Prostate gland (tissue), 2 donors: ENCODE data around the gene DMRT1.

Experiments used
- POLR2A ChIP-seq: fragments of 450-650 bp; IDR thresholded peaks from one replicate; pipeline ENCODE4 v1.6.1; 2016; ENCODE audit warnings: antibody characterized with exemption, mild to moderate bottlenecking
- POLR2AphosphoS5 ChIP-seq: sonication (generic); formaldehyde crosslinking; IDR thresholded peaks from one replicate; pipeline ENCODE4 v1.6.1; 2017; ENCODE audit warnings: antibody characterized with exemption
- TF ChIP-seq, protein P1 (sequence below), 4 experiments: fragments of 200-600 bp in 2 of 4; fragments of 450-650 bp in 2 of 4; sonication (generic) in 2 of 4; IDR thresholded peaks; 1 replicate in 3 of 4; 2 replicates in 1 of 4; pipeline ENCODE4 v1.5.1; 2016 to 2019; ENCODE audit warnings: antibody characterized with exemption in 4 of 4, mild to moderate bottlenecking in 2 of 4, moderate library complexity in 2 of 4

DNA sequence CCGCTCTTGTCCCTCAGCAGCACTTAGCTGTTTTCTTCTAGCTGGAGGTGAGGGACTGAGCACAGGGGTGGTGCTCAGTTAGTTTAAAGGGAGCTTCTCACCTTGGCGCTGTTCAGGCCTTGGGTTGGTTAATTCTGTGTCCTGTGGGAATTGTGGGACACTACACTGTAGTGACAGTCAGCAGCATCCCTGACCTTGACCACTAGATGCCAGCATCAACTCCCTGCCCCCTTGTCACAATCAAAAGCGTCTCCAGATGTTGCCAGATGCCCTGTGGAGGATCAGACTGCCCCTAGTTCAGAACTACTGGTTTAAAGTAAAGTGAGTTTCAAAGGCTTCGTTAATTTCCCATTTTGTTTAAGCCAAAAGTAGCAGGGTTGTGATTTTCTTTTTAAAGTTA lies 69.5 kb downstream of the DMRT1 start:
- TF ChIP-seq, protein P1, sequence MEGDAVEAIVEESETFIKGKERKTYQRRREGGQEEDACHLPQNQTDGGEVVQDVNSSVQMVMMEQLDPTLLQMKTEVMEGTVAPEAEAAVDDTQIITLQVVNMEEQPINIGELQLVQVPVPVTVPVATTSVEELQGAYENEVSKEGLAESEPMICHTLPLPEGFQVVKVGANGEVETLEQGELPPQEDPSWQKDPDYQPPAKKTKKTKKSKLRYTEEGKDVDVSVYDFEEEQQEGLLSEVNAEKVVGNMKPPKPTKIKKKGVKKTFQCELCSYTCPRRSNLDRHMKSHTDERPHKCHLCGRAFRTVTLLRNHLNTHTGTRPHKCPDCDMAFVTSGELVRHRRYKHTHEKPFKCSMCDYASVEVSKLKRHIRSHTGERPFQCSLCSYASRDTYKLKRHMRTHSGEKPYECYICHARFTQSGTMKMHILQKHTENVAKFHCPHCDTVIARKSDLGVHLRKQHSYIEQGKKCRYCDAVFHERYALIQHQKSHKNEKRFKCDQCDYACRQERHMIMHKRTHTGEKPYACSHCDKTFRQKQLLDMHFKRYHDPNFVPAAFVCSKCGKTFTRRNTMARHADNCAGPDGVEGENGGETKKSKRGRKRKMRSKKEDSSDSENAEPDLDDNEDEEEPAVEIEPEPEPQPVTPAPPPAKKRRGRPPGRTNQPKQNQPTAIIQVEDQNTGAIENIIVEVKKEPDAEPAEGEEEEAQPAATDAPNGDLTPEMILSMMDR (IDR thresholded peaks at IDR 0.05): no peak
- TF ChIP-seq POLR2A (no peak), POLR2AphosphoS5 (no peak)
